HFF-Myc (cell line): ENCODE measurements around the gene ABCB1.
A peak's percentile ranks its signal among the peaks of the same experiment; 100 is the strongest.

Experiments
- DNase-seq: peaks from one replicate; pipeline ENCODE4 v3.0.0-alpha.2; 2011; ENCODE audit warnings: low read depth; ENCODE audit errors: extremely low read depth
- H3K4me3 ChIP-seq: replicated peaks from 2 replicates; pipeline ENCODE4 v1.5.1; 2011; ENCODE audit warnings: low read depth, mild to moderate bottlenecking, control low read depth, low read length
- CTCF ChIP-seq: IDR thresholded peaks from 2 replicates; pipeline ENCODE4 v1.5.1; 2012; ENCODE audit warnings: mild to moderate bottlenecking, low read depth, low read length, control low read depth; ENCODE audit errors: missing control alignments

The ABCB1 gene

GRCh38 chr7:87600130-87601124, at the start of gene ABCB1:
Gene ABCB1 (minus strand): TSS chr7:87600884. CDS start chr7:87600184, 700 bp downstream.
- TF ChIP-seq CTCF = no peak
- H3K4me3 ChIP-seq = no peak within 1 kb of the TSS
- no peak for DNase-seq

- TF ChIP-seq CTCF = no peak
- no peak overlapping the region for H3K4me3 ChIP-seq
- DNase-seq = no peak
These were observed 47.6 kb upstream of the ABCB1 start for GRCh38 chr7:87648316-87648715.

- DNase-seq = no peak
- no peak for TF ChIP-seq CTCF
These were observed 44.8 kb upstream of the ABCB1 start for GRCh38 chr7:87645446-87645845.

GRCh38 chr7:87635921-87636320, 35.2 kb upstream of the ABCB1 start:
- TF ChIP-seq CTCF = no peak
- no peak overlapping the region for H3K4me3 ChIP-seq
- DNase-seq = no peak

More at GRCh38 chr7:87645446-87645845, 44.8 kb upstream of the ABCB1 start:
- H3K4me3 ChIP-seq = no peak overlapping the region

GRCh38 chr7:87628780-87629569, 28.3 kb upstream of the ABCB1 start:
- DNase-seq = no peak
- peak overlapping the region; percentile 44 for H3K4me3 ChIP-seq
- TF ChIP-seq CTCF = no peak

- no peak for TF ChIP-seq CTCF
- peak overlapping the region; percentile 44 for H3K4me3 ChIP-seq
- DNase-seq = no peak
These were observed 26.9 kb upstream of the ABCB1 start for GRCh38 chr7:87627634-87627994.
